Measurements from ENCODE around the gene ZYG11A. TPM values are rescaled to one million over a fixed set of nuclear protein-coding genes. Genes with fewer than 3 reads are reported as not detected.

Gene ZYG11A
- total RNA-seq, 1 donor from 2014 or later, result 0.12 TPM

GRCh38 chr1:52943876-52944416 lies 101.4 kb downstream of the ZYG11A start:
- H3K27me3 Mint-ChIP-seq, result no peaks in the 10 kb centered on the region
- H3K4me3 Mint-ChIP-seq, result no peak overlapping the region
- H3K36me3 Mint-ChIP-seq (ENCODE audit: low read depth), result peaks cover 3% of the 10 kb centered on the region
- DNase-seq, result no peak
- intact Hi-C loops (cut with micrococcal nuclease), result no loop called here
- H3K4me1 Mint-ChIP-seq, result no peaks in the 10 kb centered on the region
- H3K27ac Mint-ChIP-seq, result no peak overlapping the region
- H3K9me3 Mint-ChIP-seq, result no peaks in the 10 kb centered on the region

- no peak for DNase-seq
- H3K27ac Mint-ChIP-seq, result no peak overlapping the region
- H3K4me3 Mint-ChIP-seq, result no peak overlapping the region
- no peaks in the 10 kb centered on the region for H3K27me3 Mint-ChIP-seq
- no peaks in the 10 kb centered on the region for H3K4me1 Mint-ChIP-seq
- peaks cover 5% of the 10 kb centered on the region for H3K36me3 Mint-ChIP-seq (ENCODE audit: low read depth)
- intact Hi-C loops (cut with micrococcal nuclease), result no loop called here
- H3K9me3 Mint-ChIP-seq, result no peaks in the 10 kb centered on the region
Observed at GRCh38 chr1:52944566-52944965, 102.0 kb downstream of the ZYG11A start.

Other genes with a start within 250 kb of the ZYG11A start
- gene GPX7, start 240.4 kb upstream of the ZYG11A start, total RNA-seq, result 28.0 and 29.4 TPM in 2 replicates
- gene SHISAL2A, start 209.6 kb upstream of the ZYG11A start, total RNA-seq, result 4.8 and 5.0 TPM in 2 replicates
- 37.8 and 40.2 TPM in 2 replicates for gene COA7, start 144.4 kb upstream of the ZYG11A start, total RNA-seq
- 9.3 and 10.2 TPM in 2 replicates for gene ZYG11B, start 116.3 kb upstream of the ZYG11A start, total RNA-seq
- 56.6 and 59.0 TPM in 2 replicates for gene ECHDC2, start 79.0 kb downstream of the ZYG11A start, total RNA-seq
- 60.3 and 61.7 TPM in 2 replicates for gene SCP2, start 84.5 kb downstream of the ZYG11A start, total RNA-seq
- gene PODN, start 219.5 kb downstream of the ZYG11A start, total RNA-seq, result not detected in 2 replicates